ENCODE results near the gene CSK.
A peak's percentile ranks its signal among the peaks of the same experiment; 100 is the strongest.

CSK gene

GRCh38 chr15:74815121-74815934 is 33.4 kb downstream of the CSK start:
- H3K27me3 ChIP-seq: no peaks in the 10 kb centered on the region
- peak; percentile 53 for DNase-seq
- no peak for TF ChIP-seq CTCF (IDR thresholded peaks at IDR 0.05; ENCODE audit: low read depth, low read length)
- peaks cover 8% of the 10 kb centered on the region for H3K4me1 ChIP-seq
- H3K9me3 ChIP-seq: no peaks in the 10 kb centered on the region
- no peak overlapping the region for H3K4me3 ChIP-seq (ENCODE audit: low read depth, low read length)
- no peaks in the 10 kb centered on the region for H3K36me3 ChIP-seq

GRCh38 chr15:74815961-74816360 is 34.1 kb downstream of the CSK start:
- no peak overlapping the region for H3K4me3 ChIP-seq (ENCODE audit: low read depth, low read length)
- no peaks in the 10 kb centered on the region for H3K27me3 ChIP-seq
- no peak for TF ChIP-seq CTCF (IDR thresholded peaks at IDR 0.05; ENCODE audit: low read depth, low read length)
- H3K4me1 ChIP-seq: peaks cover 12% of the 10 kb centered on the region
- DNase-seq: no peak
- no peaks in the 10 kb centered on the region for H3K9me3 ChIP-seq
- H3K36me3 ChIP-seq: no peaks in the 10 kb centered on the region

- Histone ChIP-seq H3K9me3 (no peaks in the 10 kb centered on the region), H3K36me3 (no peaks in the 10 kb centered on the region), H3K4me1 (peaks cover 21% of the 10 kb centered on the region), H3K4me3 (ENCODE audit: low read depth, low read length) (no peak overlapping the region), H3K27me3 (no peaks in the 10 kb centered on the region)
- no peak for TF ChIP-seq CTCF (IDR thresholded peaks at IDR 0.05; ENCODE audit: low read depth, low read length)
- DNase-seq: no peak
These were observed 34.9 kb downstream of the CSK start for GRCh38 chr15:74816624-74817369.

GRCh38 chr15:74817370-74817737 is 35.5 kb downstream of the CSK start:
- peak; percentile 54 for DNase-seq
- H3K9me3 ChIP-seq: no peaks in the 10 kb centered on the region
- no peaks in the 10 kb centered on the region for H3K27me3 ChIP-seq
- no peaks in the 10 kb centered on the region for H3K36me3 ChIP-seq
- H3K4me1 ChIP-seq: peaks cover 21% of the 10 kb centered on the region
- H3K4me3 ChIP-seq (ENCODE audit: low read depth, low read length): no peak overlapping the region
- TF ChIP-seq CTCF (IDR thresholded peaks at IDR 0.05; ENCODE audit: low read depth, low read length): peak; percentile 33; the same call in 1 of the 2 replicates

- no peaks in the 10 kb centered on the region for H3K36me3 ChIP-seq
- no peaks in the 10 kb centered on the region for H3K9me3 ChIP-seq
- no peak for DNase-seq
- TF ChIP-seq CTCF (IDR thresholded peaks at IDR 0.05; ENCODE audit: low read depth, low read length): no peak
- no peaks in the 10 kb centered on the region for H3K27me3 ChIP-seq
- no peak overlapping the region for H3K4me3 ChIP-seq (ENCODE audit: low read depth, low read length)
- peaks cover 32% of the 10 kb centered on the region for H3K4me1 ChIP-seq
These were observed 38.2 kb downstream of the CSK start for GRCh38 chr15:74820056-74820455.

All from BE2C (cell line).